ENCODE data around the gene ISG20L2. TPM values are rescaled to one million over a fixed set of nuclear protein-coding genes. Genes with fewer than 3 reads are reported as not detected.
A peak's percentile ranks its signal among the peaks of the same experiment; 100 is the strongest.

Gene ISG20L2
- polyA plus RNA-seq, 2 of the 4 experiments (the other 2 are of a cell fraction), result 29.6 to 42.5 TPM

DNA sequence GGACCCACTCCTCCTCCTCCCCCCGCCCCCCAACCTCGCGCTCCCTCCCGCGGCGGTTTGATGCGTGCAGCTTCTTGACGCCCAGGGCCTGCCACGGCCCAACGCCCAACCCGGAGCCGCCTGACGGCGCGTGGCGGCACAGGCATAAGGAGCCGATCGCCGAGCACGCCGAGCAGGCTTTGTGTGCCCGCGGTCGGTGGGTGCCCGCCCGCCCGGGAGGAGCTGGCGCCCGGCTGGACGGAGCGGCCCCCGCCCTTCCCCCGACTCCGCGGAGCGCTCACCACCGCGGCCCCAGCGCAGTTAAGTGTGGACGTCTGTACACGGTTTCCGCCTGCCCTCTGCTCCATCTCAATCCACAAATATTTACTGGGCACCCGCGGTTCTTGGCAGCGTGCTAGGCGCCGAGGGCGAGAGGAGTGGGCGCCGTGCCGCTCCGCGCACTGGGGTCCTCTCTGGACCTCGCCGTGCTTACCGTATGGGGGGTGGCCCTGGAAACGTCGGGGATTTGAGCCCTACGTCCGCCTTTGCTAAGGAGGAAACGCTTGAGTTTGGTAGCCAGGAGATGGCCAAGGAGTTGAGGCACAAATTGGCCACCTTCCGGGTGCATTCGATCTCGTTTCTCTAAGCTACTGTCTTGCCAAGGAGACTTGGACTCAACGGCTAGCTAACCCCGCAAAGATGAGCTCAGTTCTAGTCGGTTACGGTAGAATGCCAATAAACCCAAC is 23.4 kb upstream of the ISG20L2 start (continued):
- TF ChIP-seq JUN (IDR thresholded peaks at IDR 0.05), result peak in 1 of 2 experiments; percentile 87; a peak in 3 of 5 replicates
- 0 out of 5 replicates have a peak, but pooled peaks have one; percentile 7 to 27 for TF ChIP-seq RAD21 (conservative IDR thresholded peaks at IDR 0.05 in 1 of 2, IDR thresholded peaks at IDR 0.05 in 1 of 2)
- TF ChIP-seq GATA3 (IDR thresholded peaks at IDR 0.05; ENCODE audit: borderline replicate concordance), result peak; percentile 44; the same call in 1 of the 2 replicates

DNA sequence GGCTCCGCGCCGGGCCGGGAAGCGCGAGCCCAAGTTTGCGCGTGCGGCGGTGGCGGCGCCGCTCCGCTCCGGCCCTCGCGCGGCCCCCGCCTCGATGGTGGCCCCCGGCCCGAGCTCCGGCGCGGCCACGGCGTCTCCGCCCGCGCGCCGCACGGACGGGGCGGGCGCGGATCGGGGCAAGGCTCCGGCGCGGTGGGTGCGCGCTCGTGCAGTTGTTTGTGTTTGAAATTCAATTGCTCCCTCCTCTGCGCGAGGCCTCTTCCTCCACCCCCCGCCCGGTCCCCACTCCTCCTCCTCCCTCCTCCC is 22.8 kb upstream of the ISG20L2 start, which contains the start of gene HDGF:
Gene HDGF, minus strand, starts transcription at position 225 of the 306 bp plus-strand sequence. CDS start 246 bp downstream, outside the sequence.
- Histone ChIP-seq H3K4me3 (peak within 1 kb of the TSS; percentile 92), H3K9me3 (no peaks in the 10 kb centered on the region), H3K4me2 (peak within 1 kb of the TSS; percentile 92), H3K27ac (peak within 1 kb of the TSS; percentile 99 to 100), H3K4me1 (peaks cover 32% of the 10 kb centered on the region)
- no peak for FAIRE-seq
- ChIA-PET POLR2A (interaction anchor here (0.6 to 2.8 kb wide), 5 partner anchors 10 to 23 kb away, joined by 5 to 50 read pairs (median 22); partner anchors contain the start of genes ISG20L2, METTL25B, MRPL24 and PRCC), CTCF (interaction anchor here (0.9 to 5.4 kb wide), 17 partner anchors 9 to 143 kb away, joined by 3 to 36 read pairs (median 3); partner anchors contain the start of gene PRCC)
- WGBS (ENCODE audit: missing lambda C conversion rate), result 0% methylated on average over 2 of the region's 48 CpGs
- no peak for DNase-seq (ENCODE audit: low read depth in 1 of 2, low spot score in 1 of 2)
- ATAC-seq, result no peak; a peak in 1 of 6 replicates
- TF ChIP-seq, protein P1, sequence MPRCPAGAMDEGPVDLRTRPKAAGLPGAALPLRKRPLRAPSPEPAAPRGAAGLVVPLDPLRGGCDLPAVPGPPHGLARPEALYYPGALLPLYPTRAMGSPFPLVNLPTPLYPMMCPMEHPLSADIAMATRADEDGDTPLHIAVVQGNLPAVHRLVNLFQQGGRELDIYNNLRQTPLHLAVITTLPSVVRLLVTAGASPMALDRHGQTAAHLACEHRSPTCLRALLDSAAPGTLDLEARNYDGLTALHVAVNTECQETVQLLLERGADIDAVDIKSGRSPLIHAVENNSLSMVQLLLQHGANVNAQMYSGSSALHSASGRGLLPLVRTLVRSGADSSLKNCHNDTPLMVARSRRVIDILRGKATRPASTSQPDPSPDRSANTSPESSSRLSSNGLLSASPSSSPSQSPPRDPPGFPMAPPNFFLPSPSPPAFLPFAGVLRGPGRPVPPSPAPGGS (IDR thresholded peaks at IDR 0.05), result peak; percentile 76
- TF ChIP-seq NPAS2 (CRISPR knock-in tag; IDR thresholded peaks at IDR 0.05; ENCODE audit: borderline replicate concordance) (peak; percentile 14; the same call in 1 of the 2 replicates), JUN (IDR thresholded peaks at IDR 0.05) (peak in 1 of 2 experiments; percentile 88; a peak in 3 of 5 replicates), HOXB5 (CRISPR knock-in tag; IDR thresholded peaks at IDR 0.05) (no peak)

DNA sequence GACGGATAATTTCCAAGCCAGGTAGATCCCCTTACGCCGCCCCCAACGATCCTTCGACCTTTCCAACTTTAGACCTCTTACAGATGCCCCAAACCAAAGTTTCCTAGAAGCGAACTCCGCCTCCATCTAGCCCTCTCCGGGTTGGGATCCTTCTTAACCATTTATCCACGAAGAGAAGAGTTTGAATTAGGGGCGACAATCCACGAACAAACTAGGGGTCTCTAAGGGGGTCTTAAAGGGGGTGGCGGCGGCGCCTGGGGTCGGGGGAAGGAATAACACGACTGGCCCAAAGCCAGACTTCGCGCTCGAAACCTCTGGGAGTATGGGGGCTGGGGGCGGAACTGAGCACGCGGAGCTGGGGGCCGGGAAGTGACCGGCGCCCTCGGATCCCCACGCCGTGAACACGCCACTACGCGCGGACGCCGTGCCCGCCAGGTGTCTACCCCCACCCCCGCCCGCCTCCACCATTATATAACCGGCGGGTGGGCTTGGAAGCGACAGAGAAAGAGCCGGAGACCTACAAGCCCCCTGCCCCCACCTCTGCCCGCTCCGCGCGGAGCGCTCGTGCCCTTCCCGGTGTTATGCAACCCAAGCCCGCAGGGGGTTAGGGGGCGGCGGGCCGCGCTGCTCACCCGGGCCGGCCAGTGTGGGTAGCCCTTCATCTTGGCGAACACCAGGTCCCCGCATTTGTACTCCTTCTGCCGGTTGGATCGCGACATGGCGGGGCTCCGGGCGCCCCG is 22.3 kb upstream of the ISG20L2 start:
- H3K27ac ChIP-seq, result peak overlapping the region; percentile 99 to 100
- peaks cover 38% of the 10 kb centered on the region for H3K4me1 ChIP-seq
- ATAC-seq (peak in 1 of 2 experiments; percentile 14; a peak in 3 of 6 replicates), FAIRE-seq (no peak), DNase-seq (ENCODE audit: low read depth in 1 of 2, low spot score in 1 of 2) (peak in 1 of 2 experiments; percentile 35)
- TF ChIP-seq, protein P2, sequence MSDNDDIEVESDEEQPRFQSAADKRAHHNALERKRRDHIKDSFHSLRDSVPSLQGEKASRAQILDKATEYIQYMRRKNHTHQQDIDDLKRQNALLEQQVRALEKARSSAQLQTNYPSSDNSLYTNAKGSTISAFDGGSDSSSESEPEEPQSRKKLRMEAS (IDR thresholded peaks at IDR 0.05), result peak; percentile 28; the same call in 1 of the 2 replicates
- TF ChIP-seq CEBPB (IDR thresholded peaks at IDR 0.05) (peak; percentile 78 to 84), CHD4 (IDR thresholded peaks at IDR 0.05; ENCODE audit: borderline replicate concordance) (no peak)
- ChIA-PET POLR2A (interaction anchor here (1.2 to 2.8 kb wide), 4 partner anchors 9 to 22 kb away, joined by 5 to 50 read pairs (median 27); partner anchors contain the start of genes ISG20L2, METTL25B, MRPL24 and PRCC), CTCF (interaction anchor here (0.9 to 5.4 kb wide), 16 partner anchors 12 to 144 kb away, joined by 3 to 36 read pairs (median 4); partner anchors contain the start of gene PRCC)
- 3% methylated on average over 14 of the region's 64 CpGs for WGBS (ENCODE audit: missing lambda C conversion rate)
- H3K9me3 ChIP-seq, result no peaks in the 10 kb centered on the region
- H3K4me2 ChIP-seq, result peak overlapping the region; percentile 92
- peak overlapping the region; percentile 92 for H3K4me3 ChIP-seq

DNA sequence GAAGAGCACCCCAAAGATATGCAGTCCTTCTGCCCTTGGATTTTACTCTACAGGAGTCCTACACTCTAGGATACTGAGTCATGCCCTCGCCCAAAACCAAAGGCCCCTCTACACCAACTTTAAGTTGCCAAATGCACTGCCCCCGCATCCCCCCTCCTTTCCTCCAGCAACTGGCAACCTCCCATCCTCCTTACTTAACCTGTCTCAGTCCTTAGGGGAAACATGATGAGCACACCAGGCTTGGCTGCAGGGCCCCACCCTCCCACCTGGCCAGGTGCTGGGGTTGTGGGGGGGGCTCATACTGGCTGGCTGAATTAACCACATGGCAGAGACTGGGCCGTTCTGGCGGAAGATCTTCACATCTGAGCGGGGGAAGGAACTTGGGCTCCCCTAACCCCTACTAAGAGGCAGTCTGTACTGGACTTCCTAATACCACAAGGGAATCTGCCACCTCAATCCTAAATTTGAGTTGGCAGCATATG is 21.7 kb upstream of the ISG20L2 start:
- Histone ChIP-seq H3K9me3 (no peaks in the 10 kb centered on the region), H3K27ac (peak overlapping the region; percentile 99 to 100), H3K4me2 (peak overlapping the region; percentile 92), H3K4me3 (peak overlapping the region; percentile 92), H3K4me1 (peaks cover 44% of the 10 kb centered on the region)
- FAIRE-seq (no peak), ATAC-seq (no peak), DNase-seq (ENCODE audit: low read depth in 1 of 2, low spot score in 1 of 2) (peak in 1 of 2 experiments; percentile 22)
- TF ChIP-seq ZC3H11A (IDR thresholded peaks at IDR 0.05) (no peak), TP53 (CRISPR knock-in tag; IDR thresholded peaks at IDR 0.05) (0 out of 2 replicates have a peak, but pooled peaks have one; percentile 23), EHMT2 (IDR thresholded peaks at IDR 0.05; ENCODE audit: low read depth) (no peak), MAZ (IDR thresholded peaks at IDR 0.05; ENCODE audit: borderline replicate concordance, low read depth, low read length) (no peak), ESRRA (IDR thresholded peaks at IDR 0.05; ENCODE audit: borderline replicate concordance, low read length) (no peak), NFE2L2 (conservative IDR thresholded peaks at IDR 0.05; ENCODE audit: low read length) (no peak), RFX5 (IDR thresholded peaks at IDR 0.05) (no peak), KDM5A (IDR thresholded peaks at IDR 0.05) (no peak), GATA3 (IDR thresholded peaks at IDR 0.05; ENCODE audit: borderline replicate concordance) (no peak)
- TF ChIP-seq, protein P3, sequence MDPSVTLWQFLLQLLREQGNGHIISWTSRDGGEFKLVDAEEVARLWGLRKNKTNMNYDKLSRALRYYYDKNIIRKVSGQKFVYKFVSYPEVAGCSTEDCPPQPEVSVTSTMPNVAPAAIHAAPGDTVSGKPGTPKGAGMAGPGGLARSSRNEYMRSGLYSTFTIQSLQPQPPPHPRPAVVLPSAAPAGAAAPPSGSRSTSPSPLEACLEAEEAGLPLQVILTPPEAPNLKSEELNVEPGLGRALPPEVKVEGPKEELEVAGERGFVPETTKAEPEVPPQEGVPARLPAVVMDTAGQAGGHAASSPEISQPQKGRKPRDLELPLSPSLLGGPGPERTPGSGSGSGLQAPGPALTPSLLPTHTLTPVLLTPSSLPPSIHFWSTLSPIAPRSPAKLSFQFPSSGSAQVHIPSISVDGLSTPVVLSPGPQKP (IDR thresholded peaks at IDR 0.05; ENCODE audit: low read depth, low read length), result no peak
- TF ChIP-seq, protein P4, sequence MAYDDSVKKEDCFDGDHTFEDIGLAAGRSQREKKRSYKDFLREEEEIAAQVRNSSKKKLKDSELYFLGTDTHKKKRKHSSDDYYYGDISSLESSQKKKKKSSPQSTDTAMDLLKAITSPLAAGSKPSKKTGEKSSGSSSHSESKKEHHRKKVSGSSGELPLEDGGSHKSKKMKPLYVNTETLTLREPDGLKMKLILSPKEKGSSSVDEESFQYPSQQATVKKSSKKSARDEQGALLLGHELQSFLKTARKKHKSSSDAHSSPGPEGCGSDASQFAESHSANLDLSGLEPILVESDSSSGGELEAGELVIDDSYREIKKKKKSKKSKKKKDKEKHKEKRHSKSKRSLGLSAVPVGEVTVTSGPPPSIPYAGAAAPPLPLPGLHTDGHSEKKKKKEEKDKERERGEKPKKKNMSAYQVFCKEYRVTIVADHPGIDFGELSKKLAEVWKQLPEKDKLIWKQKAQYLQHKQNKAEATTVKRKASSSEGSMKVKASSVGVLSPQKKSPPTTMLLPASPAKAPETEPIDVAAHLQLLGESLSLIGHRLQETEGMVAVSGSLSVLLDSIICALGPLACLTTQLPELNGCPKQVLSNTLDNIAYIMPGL (CRISPR knock-in tag; IDR thresholded peaks at IDR 0.05; ENCODE audit: borderline replicate concordance), result no peak
- TF ChIP-seq, protein P2 (IDR thresholded peaks at IDR 0.05), result peak; percentile 19
- TF ChIP-seq, protein P5, sequence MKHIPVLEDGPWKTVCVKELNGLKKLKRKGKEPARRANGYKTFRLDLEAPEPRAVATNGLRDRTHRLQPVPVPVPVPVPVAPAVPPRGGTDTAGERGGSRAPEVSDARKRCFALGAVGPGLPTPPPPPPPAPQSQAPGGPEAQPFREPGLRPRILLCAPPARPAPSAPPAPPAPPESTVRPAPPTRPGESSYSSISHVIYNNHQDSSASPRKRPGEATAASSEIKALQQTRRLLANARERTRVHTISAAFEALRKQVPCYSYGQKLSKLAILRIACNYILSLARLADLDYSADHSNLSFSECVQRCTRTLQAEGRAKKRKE (CRISPR knock-in tag; IDR thresholded peaks at IDR 0.05; ENCODE audit: low read depth), result no peak
- WGBS (ENCODE audit: missing lambda C conversion rate), result 0% methylated on average over 5 of the region's 5 CpGs
- POLR2A ChIA-PET, result interaction anchor here (2.5 to 2.8 kb wide), 2 partner anchors 8 to 17 kb away, joined by 22 to 50 read pairs; partner anchors contain the start of genes MRPL24 and PRCC
- CTCF ChIA-PET, result interaction anchor here (0.9 to 5.4 kb wide), 10 partner anchors 16 to 142 kb away, joined by 3 to 36 read pairs (median 4); partner anchors contain the start of genes NTRK1 and PRCC

Measured in A549 (cell line).